Skeletal muscle tissue (tissue), 4 donors: ENCODE data around the gene KRTAP5-2. TPM values are rescaled to one million over a fixed set of nuclear protein-coding genes. Genes with fewer than 3 reads are reported as not detected.

Source experiments
- H3K27ac ChIP-seq: one replicate; pipeline ENCODE4 v1.7.0; 2013; ENCODE audit warnings: mild to moderate bottlenecking, low read depth, low read length, inconsistent platforms
- H3K27me3 ChIP-seq, 3 donors: one replicate each; pipeline ENCODE4 v1.7.0; 2013; ENCODE audit warnings: low read length in 3 of 3; ENCODE audit not compliant: control insufficient read depth in 3 of 3, insufficient read depth in 3 of 3
- H3K36me3 ChIP-seq, 3 donors: one replicate each; pipeline ENCODE4 v1.7.0; 2013; ENCODE audit warnings: low read length in 3 of 3; ENCODE audit not compliant: control insufficient read depth in 3 of 3, insufficient read depth in 3 of 3
- H3K4me1 ChIP-seq, 3 donors: one replicate each; pipeline ENCODE4 v1.7.0; 2013; ENCODE audit warnings: low read length in 3 of 3, mild to moderate bottlenecking in 3 of 3; ENCODE audit not compliant: control insufficient read depth in 3 of 3, insufficient read depth in 3 of 3
- H3K4me3 ChIP-seq, 3 donors: one replicate each; pipeline ENCODE4 v1.7.0; 2013; ENCODE audit warnings: low read length in 3 of 3
- H3K9ac ChIP-seq, 3 donors: one replicate each; pipeline ENCODE4 v1.7.0; 2013; ENCODE audit warnings: low read length in 3 of 3, mild to moderate bottlenecking in 3 of 3, moderate library complexity in 2 of 3, low read depth in 1 of 3
- H3K9me3 ChIP-seq, 3 donors: one replicate each; pipeline ENCODE4 v1.7.0; 2013; ENCODE audit warnings: low read length in 3 of 3; ENCODE audit not compliant: control insufficient read depth in 3 of 3
- total RNA-seq: library from RNA; depleted of rRNA; stranded (reverse); fragments of >200 nt; gene quantifications from one replicate; pipeline ENCODE4 v1.2.3, GENCODE V29; 2014
- donor health status: Osteomylitis.

Gene KRTAP5-2
- total RNA-seq, 1 donor from 2014 or later: not detected

DNA sequence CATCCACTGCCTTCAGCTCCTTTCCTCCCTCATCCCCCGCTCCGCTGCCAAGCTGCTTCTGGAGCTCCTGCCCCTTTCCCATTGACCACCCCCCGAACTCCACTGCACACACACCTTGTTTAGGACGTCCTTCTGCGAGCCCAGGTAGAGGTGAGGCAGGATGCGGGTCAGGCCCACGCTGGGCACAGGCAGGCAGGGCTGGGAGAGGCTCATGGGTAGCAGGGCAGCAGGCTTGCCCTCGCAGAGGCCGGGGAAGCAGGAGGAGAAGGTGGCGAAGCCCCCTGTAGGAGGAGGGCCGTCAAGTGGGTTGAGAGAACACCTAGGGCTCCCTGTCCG lies 39.4 kb downstream of the KRTAP5-2 start:
- H3K4me1 ChIP-seq: peaks cover 17 to 53% (median 48%) of the 10 kb centered on the region in 3 donors
- H3K27me3 ChIP-seq: no peaks in the 10 kb centered on the region
- H3K36me3 ChIP-seq: peaks cover 2 to 45% (median 16%) of the 10 kb centered on the region in 3 donors
- peak overlapping the region in 2 of 3 donors; percentile 71 to 84 for H3K9ac ChIP-seq
- H3K27ac ChIP-seq: peak overlapping the region; percentile 89
- peak overlapping the region in 2 of 3 donors; percentile 35 to 52 for H3K4me3 ChIP-seq
- H3K9me3 ChIP-seq: no peaks in the 10 kb centered on the region

DNA sequence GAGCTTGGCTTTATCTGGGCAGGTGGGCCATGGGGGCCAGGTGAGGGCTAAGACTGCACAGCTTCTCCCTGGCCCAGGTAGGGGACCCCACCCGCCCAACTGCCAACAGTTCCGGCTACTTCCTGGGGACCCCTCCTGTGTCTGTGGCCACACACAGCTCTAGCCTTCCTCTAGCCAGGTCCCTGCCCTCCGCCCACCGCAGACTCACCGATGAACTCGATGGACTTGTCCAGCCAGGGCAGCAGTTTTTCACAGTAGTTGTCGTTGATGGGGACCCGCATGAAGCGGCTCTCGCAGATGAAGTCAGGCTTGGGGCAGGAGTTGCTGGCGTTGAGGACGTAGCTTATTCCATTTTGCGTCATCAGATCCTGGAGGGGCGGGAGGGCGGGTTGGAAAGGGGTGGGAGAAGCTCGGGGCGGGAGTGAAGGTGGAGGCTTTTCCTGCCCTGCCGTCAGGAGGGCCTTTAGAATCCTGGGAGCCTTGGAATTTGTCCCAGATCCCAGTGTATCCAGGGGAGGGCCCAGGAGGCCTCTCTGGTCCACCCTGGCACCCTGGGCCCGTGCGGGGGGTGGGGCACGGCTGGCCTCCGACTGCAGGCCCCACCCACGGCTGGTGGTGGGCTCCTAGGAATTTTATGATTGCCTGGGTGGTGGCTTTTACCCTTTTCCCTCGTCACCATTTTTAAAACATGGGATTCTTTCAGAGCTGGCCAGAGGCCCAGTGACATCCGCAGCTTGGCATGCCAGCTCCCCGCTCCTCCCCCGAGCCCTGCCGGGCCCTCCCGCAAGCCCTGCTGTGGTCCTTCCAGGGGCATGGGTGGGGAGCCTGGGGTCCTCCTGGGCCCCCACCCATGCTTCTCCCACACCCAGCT lies 40.0 kb downstream of the KRTAP5-2 start:
- Histone ChIP-seq H3K4me1 (peaks cover 23 to 56% (median 53%) of the 10 kb centered on the region in 3 donors), H3K4me3 (peak overlapping the region in 1 of 3 donors; percentile 52), H3K36me3 (peaks cover 2 to 39% (median 15%) of the 10 kb centered on the region in 3 donors), H3K27ac (peak overlapping the region; percentile 89), H3K9ac (peak overlapping the region in 2 of 3 donors; percentile 71 to 84), H3K27me3 (no peaks in the 10 kb centered on the region), H3K9me3 (no peaks in the 10 kb centered on the region)

DNA sequence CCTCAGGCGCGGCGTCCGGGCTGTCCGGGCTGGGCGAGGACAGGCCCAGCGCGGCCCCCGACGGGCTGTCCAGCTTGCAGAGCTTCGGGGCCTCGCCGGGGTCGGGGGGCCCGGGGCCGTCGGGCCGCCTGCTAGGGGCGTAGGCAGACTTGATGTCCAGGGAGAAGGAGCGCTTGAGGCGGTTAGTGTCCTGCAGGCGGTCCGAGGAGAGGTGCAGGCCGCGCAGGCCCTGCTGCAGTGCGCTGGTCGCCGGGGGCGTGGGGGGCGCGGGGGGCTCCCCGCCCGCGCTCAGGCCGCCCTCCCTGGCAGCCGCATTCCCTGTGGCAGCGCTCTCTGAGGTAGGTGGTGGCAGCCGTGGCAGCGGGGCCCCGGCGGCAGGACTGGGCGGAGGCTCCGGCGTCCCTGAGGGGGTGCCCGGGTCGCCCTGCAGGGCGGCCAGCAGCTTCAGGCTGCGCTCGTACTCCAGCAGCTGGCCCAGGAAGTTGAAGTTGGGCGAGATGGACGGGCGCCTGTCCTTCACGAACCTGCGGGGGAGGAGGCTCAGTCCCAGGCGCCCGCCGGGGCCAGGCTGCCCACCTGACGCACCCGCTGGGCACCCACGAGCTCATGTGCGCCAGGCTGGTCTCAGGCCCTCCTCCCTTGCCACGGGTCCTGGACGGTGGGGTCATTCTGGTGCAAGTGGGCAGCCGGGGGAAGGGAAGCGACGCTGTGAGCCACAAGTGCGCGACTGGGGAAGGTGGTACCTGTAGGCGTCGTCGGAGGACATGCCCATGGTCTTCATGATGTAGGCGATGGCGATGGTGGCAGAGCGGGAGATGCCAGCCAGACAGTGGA lies 40.8 kb downstream of the KRTAP5-2 start:
- Histone ChIP-seq H3K27me3 (no peaks in the 10 kb centered on the region), H3K27ac (peak overlapping the region; percentile 30), H3K36me3 (peaks cover 2 to 31% (median 6%) of the 10 kb centered on the region in 3 donors), H3K4me3 (no peak overlapping the region), H3K9me3 (no peaks in the 10 kb centered on the region), H3K4me1 (peaks cover 30 to 57% (median 52%) of the 10 kb centered on the region in 3 donors), H3K9ac (no peak overlapping the region)

DNA sequence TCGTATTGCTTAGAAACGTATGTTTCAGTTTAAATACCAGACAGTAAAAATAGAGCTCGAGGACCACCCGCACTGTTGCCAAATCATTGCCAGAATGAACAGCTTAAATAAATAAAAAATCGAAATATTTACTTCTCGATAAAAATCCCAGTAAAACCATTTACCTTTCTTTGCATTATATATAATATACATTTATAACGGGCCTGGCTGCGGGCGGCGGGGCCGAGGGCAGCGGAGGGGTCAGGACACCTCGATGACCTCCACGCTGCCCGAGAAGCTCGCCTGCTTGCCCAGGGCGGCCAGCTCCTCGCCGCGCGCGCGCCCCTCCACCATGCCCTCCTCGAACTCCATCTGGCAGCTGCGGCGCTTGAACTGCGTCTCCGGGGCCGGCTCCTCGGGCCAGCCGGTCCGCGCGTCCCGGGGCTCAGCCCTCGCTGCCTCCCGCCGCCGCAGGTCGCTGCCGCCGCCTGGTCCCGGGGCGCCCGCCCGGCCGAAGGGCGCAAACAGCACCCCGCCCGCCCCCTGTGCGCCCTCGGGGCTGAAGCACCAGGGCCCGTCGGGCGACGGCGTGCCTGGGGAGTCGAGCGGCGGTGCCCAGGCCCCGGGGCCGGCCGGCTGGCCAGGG lies 41.7 kb downstream of the KRTAP5-2 start:
- peaks cover 32 to 59% (median 53%) of the 10 kb centered on the region in 3 donors for H3K4me1 ChIP-seq

DNA sequence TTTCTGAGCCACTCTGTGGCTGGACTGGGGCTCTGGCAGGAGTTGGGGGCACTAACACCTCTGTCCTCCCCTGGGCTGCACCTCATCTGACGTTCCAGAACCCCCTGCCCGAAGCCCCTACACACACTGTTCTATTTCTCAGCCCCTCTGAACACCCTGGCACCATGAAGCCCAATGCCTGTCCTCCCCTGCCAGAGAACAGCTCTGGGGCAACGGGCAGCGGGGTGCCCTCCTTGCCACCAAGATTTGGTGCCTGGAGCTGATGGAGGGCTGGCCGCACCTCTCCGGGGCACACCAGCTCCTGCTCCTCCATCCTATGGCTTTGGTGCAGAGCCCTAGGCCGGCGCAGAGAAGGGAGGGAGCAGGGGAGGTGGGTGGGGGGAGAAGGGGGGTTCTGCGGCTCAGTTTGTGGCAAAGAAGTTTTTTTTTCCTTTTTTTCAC lies 42.4 kb downstream of the KRTAP5-2 start:
- H3K36me3 ChIP-seq: peaks cover 0 to 21% (median 4%) of the 10 kb centered on the region in 3 donors
- H3K9ac ChIP-seq: no peak overlapping the region
- H3K4me1 ChIP-seq: peaks cover 32 to 55% (median 48%) of the 10 kb centered on the region in 3 donors
- H3K4me3 ChIP-seq: no peak overlapping the region
- no peak overlapping the region for H3K27ac ChIP-seq
- no peaks in the 10 kb centered on the region for H3K27me3 ChIP-seq
- no peaks in the 10 kb centered on the region for H3K9me3 ChIP-seq

More for the DNA sequence above, 41.7 kb downstream of the KRTAP5-2 start:
- Histone ChIP-seq H3K27me3 (no peaks in the 10 kb centered on the region), H3K9ac (no peak overlapping the region), H3K36me3 (peaks cover 0 to 24% (median 4%) of the 10 kb centered on the region in 3 donors), H3K9me3 (no peaks in the 10 kb centered on the region), H3K27ac (no peak overlapping the region), H3K4me3 (no peak overlapping the region)

DNA sequence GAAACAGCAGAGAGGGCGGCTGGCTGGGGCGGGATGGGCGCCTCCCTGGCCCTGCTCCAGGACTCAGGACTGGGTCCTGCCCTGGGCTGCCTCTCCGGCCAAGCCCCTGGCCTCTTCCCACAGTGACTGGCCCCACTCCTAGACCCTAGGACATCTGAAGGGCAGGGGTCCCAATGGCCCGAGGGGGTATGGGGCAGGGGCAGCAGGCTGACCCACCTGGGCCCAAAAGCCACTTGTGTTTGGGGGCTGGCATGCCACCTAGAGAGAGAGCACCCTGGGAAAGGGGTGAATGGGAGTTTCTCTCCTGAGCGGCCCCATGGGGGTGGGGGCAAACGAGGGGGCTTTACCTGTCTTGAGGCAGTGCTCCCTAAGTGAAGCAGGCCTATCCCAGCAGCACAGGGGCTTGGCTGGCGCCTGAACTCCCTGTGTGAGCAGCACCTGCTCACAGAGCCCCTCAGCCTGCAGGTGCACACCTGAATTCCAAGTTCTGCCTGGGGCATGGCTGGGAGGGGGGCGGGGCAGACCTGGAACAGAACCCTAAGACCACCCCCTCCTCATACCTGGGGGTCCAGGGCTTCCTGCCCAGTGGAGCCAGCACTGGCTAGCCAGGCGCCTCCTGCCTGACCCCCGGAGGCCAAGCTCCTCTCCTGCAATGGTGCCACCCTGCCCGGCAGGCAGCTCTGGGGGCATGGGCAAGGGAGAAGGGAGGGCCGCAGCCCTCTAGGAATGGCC lies 42.9 kb downstream of the KRTAP5-2 start:
- no peak overlapping the region for H3K9ac ChIP-seq
- H3K9me3 ChIP-seq: no peaks in the 10 kb centered on the region
- peaks cover 32 to 49% (median 42%) of the 10 kb centered on the region in 3 donors for H3K4me1 ChIP-seq
- no peaks in the 10 kb centered on the region for H3K27me3 ChIP-seq
- peaks cover 0 to 15% (median 4%) of the 10 kb centered on the region in 3 donors for H3K36me3 ChIP-seq
- H3K27ac ChIP-seq: no peak overlapping the region
- no peak overlapping the region for H3K4me3 ChIP-seq

DNA sequence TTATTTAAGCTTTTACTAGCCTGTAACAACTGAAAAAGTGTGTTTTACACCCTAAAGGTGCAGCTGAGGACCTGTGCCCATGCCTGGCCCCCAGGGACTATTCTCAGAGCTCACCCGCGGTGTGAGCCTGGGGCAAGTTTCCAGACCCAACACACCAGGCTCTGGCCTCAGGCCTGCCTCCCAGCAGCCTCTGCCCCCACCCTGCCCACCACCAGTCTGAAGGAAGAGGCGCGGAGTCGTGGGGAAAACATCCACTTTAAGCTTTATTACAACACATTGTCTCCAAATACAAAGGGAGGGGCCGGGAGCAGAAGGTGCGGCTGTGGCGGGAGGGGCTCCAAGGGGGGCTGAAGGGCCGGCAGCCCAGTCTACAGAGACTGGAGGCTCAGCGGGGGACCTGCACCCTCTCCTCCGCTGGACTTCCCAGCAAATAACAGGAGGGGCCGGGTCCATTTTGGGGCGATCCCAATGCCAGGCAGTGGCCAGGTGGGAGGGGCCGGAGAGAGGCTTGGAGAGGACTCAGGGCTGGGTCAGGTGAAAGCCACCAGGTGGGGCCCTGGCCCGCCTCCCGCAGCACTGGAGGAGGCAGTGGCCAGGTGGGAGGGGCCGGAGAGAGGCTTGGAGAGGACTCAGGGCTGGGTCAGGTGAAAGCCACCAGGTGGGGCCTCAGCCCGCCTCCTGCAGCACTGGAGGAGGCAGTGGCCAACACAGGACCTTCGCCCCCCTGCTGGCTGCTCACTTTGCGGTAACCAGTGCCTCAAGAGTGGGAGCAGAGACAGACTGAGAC lies 44.1 kb downstream of the KRTAP5-2 start:
- H3K9ac ChIP-seq: no peak overlapping the region

DNA sequence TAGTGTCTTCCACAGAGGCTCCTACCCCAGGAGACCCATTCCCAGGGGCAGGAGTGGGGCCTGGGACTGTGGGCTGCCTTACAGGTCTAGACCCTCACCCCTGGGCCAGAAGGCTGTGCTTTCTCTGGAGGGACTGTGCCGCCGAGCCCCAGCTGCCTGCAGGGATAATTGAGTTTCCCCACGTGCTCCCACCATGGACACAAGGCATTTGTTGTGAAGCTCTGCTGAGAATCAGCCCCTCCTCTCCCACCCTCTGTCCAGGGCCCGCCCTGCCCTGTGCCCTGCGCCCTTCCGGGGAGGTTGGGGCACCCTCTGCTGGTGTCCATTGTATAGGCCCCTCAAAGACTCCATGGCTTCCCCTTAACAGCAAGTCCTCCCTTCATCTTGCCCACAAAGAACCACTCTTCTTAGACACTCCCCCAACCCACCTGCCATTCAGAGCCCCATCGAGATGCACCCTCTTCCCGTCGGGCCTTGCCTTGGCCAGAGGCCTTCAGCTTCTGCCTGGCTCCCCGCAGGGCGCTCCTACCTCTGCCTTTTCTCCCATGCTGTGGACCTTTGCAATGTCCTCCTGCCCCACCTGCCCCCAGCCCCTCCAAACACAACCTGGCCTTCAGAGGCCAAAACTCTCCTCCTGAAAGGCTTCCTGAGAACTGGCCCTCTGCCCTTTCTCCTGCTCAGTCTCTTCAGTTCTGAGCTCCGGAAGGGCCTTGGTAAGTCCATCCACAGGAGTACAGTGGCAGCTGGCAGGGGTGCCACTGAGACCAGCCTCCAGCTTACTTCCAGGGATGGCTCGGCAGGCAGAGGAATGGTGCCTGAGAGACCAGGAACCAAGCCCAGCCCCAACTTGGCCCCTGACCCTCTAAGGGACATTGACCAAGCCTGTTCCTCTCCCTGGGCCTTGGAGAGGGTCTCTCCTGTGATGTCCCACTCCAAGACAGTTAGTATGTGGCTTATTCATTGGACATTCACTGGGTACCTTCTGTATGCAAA lies 48.5 kb downstream of the KRTAP5-2 start:
- Histone ChIP-seq H3K9me3 (no peaks in the 10 kb centered on the region), H3K36me3 (no peaks in the 10 kb centered on the region), H3K9ac (peak overlapping the region; percentile 14 to 83 (median 75)), H3K27me3 (peaks cover 4 to 9% (median 5%) of the 10 kb centered on the region in 3 donors), H3K27ac (peak overlapping the region; percentile 95), H3K4me3 (peak overlapping the region in 2 of 3 donors; percentile 63 to 68), H3K4me1 (peaks cover 23 to 46% (median 41%) of the 10 kb centered on the region in 3 donors)

More for the DNA sequence above, 44.1 kb downstream of the KRTAP5-2 start:
- peaks cover 0 to 13% (median 4%) of the 10 kb centered on the region in 3 donors for H3K36me3 ChIP-seq
- H3K4me1 ChIP-seq: peaks cover 24 to 42% (median 39%) of the 10 kb centered on the region in 3 donors
- H3K4me3 ChIP-seq: no peak overlapping the region
- no peaks in the 10 kb centered on the region for H3K9me3 ChIP-seq
- H3K27me3 ChIP-seq: peaks cover 0 to 3% (median 0%) of the 10 kb centered on the region in 3 donors
- H3K27ac ChIP-seq: no peak overlapping the region
